ENCODE data around the gene EXOC3L1. TPM values are rescaled to one million over a fixed set of nuclear protein-coding genes. Genes with fewer than 3 reads are reported as not detected.

EXOC3L1 gene
- total and polyA plus RNA-seq, 2 donors (not counting 1 experiment from before 2014, with no cell fraction given): 0.09 to 0.33 TPM

DNA sequence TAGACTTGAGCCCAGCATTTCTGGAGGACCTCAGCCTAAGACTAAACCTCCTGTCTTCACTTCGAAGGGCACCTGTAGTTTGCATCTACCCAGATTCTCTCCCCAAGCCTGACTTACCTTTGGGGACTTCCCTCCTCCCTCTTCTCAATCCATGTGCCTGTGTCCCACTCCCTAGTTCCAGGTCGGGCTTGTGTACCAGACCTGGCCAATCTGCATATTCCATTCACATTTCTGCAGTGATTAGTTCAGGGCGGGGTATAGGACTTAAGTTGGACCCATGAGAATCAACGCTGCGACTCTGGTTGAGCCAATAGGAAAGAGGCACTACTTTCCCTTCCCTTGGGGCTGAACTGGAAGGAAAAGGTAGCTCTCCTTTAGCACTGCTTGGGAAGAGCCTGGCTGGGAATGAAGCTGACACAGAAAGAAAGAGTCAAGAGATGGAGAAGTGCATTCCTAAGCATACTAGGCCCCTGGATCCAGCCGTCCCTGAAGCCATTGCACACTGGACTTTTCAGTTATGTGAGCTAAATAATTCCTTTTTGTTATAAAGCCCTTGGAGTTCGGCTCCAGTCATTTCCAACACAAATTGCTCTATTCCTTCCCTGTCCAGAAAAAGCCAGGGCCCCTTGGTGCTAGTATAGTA, 32.7 kb downstream of the EXOC3L1 start:
- H3K9ac ChIP-seq (ENCODE audit: insufficient read depth, low read length): no peak overlapping the region
- peaks cover 3% of the 10 kb centered on the region for H3K36me3 ChIP-seq (ENCODE audit: control insufficient read depth, insufficient read depth, low read length)
- no peaks in the 10 kb centered on the region for H3K27me3 ChIP-seq (ENCODE audit: control insufficient read depth, insufficient read depth, low read length)
- H3K4me1 ChIP-seq (ENCODE audit: control insufficient read depth, extremely low read depth, insufficient read depth, low read length): peaks cover 4% of the 10 kb centered on the region
- H3K79me2 ChIP-seq (ENCODE audit: control insufficient read depth, insufficient read depth, low read length): no peaks in the 10 kb centered on the region
- no peak overlapping the region for H3K4me3 ChIP-seq (replicated peaks in 1 of 4; ENCODE audit: control extremely low read depth in 1 of 4, insufficient read depth in 1 of 4, low read depth in 3 of 4, low read length in 4 of 4)
- no peak for DNase-seq (ENCODE audit: low read depth in 2 of 2)
- H3K9me3 ChIP-seq (ENCODE audit: control insufficient read depth, insufficient read depth, low read depth, low read length): no peaks in the 10 kb centered on the region
- H2AFZ ChIP-seq (ENCODE audit: low read length): no peak overlapping the region
- no peak overlapping the region for H3K4me2 ChIP-seq (ENCODE audit: extremely low read depth, insufficient read depth, low read length)
- H3K27ac ChIP-seq (ENCODE audit: insufficient read depth, low read length): no peak overlapping the region
- no peaks in the 10 kb centered on the region for H4K20me1 ChIP-seq (ENCODE audit: control insufficient read depth, extremely low read depth, insufficient read depth, low read length)
- no peak for TF ChIP-seq EZH2 (IDR thresholded peaks at IDR 0.05; ENCODE audit: low read length, missing control alignments)
- TF ChIP-seq, protein P1, sequence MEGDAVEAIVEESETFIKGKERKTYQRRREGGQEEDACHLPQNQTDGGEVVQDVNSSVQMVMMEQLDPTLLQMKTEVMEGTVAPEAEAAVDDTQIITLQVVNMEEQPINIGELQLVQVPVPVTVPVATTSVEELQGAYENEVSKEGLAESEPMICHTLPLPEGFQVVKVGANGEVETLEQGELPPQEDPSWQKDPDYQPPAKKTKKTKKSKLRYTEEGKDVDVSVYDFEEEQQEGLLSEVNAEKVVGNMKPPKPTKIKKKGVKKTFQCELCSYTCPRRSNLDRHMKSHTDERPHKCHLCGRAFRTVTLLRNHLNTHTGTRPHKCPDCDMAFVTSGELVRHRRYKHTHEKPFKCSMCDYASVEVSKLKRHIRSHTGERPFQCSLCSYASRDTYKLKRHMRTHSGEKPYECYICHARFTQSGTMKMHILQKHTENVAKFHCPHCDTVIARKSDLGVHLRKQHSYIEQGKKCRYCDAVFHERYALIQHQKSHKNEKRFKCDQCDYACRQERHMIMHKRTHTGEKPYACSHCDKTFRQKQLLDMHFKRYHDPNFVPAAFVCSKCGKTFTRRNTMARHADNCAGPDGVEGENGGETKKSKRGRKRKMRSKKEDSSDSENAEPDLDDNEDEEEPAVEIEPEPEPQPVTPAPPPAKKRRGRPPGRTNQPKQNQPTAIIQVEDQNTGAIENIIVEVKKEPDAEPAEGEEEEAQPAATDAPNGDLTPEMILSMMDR (conservative IDR thresholded peaks at IDR 0.05 in 1 of 2, IDR thresholded peaks at IDR 0.05 in 1 of 2; ENCODE audit: low read depth in 1 of 2, low read length in 2 of 2): no peak

DNA sequence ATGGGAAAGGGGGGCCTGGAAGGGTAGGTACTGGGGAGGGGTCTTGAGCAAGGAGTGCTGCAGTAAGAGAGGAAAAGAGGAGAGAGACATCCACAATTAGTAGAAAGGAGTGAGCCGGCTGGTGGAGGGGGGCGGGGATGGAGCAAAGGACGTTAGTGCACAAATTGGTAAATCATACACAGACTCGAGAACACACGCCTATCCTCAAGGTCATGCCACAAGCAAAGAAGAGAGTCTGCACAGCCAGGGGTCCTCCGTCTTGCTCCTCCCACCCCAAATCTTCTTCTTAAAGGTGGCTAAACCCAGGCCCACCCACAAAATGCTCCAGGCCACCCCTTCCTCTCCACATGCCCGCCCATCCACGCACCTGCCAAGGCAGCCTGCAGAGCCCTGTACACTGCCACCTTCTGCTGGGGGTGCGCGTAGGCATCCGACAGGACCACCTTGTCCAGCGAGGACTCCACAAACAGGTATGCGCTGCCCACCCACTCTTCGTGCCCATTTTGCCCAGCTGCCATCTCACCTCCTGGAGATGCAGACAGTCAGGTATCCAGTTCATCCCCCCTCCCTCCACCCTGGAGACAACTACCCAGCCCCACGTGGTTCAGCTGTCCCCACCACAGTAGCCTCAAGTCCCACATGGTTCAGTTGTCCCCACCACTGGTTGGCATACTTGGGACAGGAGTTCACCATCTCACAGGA, 33.6 kb downstream of the EXOC3L1 start:
- Histone ChIP-seq H3K9me3 (ENCODE audit: control insufficient read depth, insufficient read depth, low read depth, low read length) (no peaks in the 10 kb centered on the region), H3K79me2 (ENCODE audit: control insufficient read depth, insufficient read depth, low read length) (no peaks in the 10 kb centered on the region), H3K9ac (ENCODE audit: insufficient read depth, low read length) (no peak overlapping the region), H2AFZ (ENCODE audit: low read length) (no peak overlapping the region), H3K36me3 (ENCODE audit: control insufficient read depth, insufficient read depth, low read length) (no peaks in the 10 kb centered on the region), H3K4me2 (ENCODE audit: extremely low read depth, insufficient read depth, low read length) (no peak overlapping the region), H3K27ac (ENCODE audit: insufficient read depth, low read length) (no peak overlapping the region), H3K27me3 (ENCODE audit: control insufficient read depth, insufficient read depth, low read length) (no peaks in the 10 kb centered on the region), H3K4me1 (ENCODE audit: control insufficient read depth, extremely low read depth, insufficient read depth, low read length) (no peaks in the 10 kb centered on the region), H3K4me3 (replicated peaks in 1 of 4; ENCODE audit: control extremely low read depth in 1 of 4, insufficient read depth in 1 of 4, low read depth in 3 of 4, low read length in 4 of 4) (no peak overlapping the region), H4K20me1 (ENCODE audit: control insufficient read depth, extremely low read depth, insufficient read depth, low read length) (no peaks in the 10 kb centered on the region)
- no peak for TF ChIP-seq EZH2 (IDR thresholded peaks at IDR 0.05; ENCODE audit: low read length, missing control alignments)
- TF ChIP-seq, protein P1 (conservative IDR thresholded peaks at IDR 0.05 in 1 of 2, IDR thresholded peaks at IDR 0.05 in 1 of 2; ENCODE audit: low read depth in 1 of 2, low read length in 2 of 2): no peak
- DNase-seq (ENCODE audit: low read depth in 2 of 2): no peak

DNA sequence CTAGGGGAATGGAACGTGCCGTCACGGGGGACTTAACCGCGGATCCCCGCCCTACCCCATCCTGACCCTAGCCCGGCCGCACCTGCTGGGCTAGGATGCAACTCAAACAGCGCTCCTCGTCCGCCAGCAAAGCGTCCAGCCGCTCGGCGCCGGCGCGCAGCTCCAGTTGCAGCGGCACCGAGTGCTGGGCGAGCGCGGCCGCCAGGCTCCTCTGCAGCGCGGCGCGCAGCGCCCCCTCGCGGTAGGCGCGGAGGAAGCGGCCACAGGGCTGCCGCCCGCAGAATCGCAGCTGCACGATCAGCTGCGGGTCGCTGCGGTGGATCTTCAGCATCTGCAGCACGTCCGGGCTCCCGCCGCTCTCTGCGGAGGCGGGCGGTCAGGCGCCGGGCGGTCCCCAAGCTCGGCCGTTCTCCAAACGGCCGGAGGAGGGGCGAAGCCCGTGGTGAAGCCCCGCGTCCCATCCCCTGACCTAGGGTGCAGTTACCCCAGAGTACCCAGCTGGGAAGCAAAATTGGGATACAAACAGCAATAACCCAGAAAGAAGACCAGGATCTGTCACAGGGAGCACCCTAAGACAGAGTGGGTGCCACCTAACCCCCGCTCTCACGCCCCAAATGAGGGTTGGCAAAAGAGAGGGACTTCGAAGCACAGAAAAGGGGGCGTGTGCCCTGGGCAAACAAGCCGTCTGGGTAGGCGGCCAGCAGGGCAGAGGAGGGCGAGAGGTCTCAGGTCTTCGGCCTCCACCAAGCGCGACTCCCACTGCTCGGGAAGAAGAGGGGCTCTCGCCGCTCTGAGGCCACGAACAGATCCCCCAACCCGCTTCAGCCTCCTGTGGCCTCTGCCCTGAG, 34.4 kb downstream of the EXOC3L1 start:
- no peak overlapping the region for H3K9ac ChIP-seq (ENCODE audit: insufficient read depth, low read length)
- H3K4me2 ChIP-seq (ENCODE audit: extremely low read depth, insufficient read depth, low read length): peak overlapping the region; percentile 40
- H3K4me3 ChIP-seq (replicated peaks in 1 of 4; ENCODE audit: control extremely low read depth in 1 of 4, insufficient read depth in 1 of 4, low read depth in 3 of 4, low read length in 4 of 4): peak overlapping the region in 1 of 4 experiments; percentile 35
- H4K20me1 ChIP-seq (ENCODE audit: control insufficient read depth, extremely low read depth, insufficient read depth, low read length): no peaks in the 10 kb centered on the region
- H3K4me1 ChIP-seq (ENCODE audit: control insufficient read depth, extremely low read depth, insufficient read depth, low read length): peaks cover 2% of the 10 kb centered on the region
- no peaks in the 10 kb centered on the region for H3K79me2 ChIP-seq (ENCODE audit: control insufficient read depth, insufficient read depth, low read length)
- no peak overlapping the region for H2AFZ ChIP-seq (ENCODE audit: low read length)
- no peaks in the 10 kb centered on the region for H3K36me3 ChIP-seq (ENCODE audit: control insufficient read depth, insufficient read depth, low read length)
- no peak for TF ChIP-seq EZH2 (IDR thresholded peaks at IDR 0.05; ENCODE audit: low read length, missing control alignments)
- TF ChIP-seq, protein P1 (conservative IDR thresholded peaks at IDR 0.05 in 1 of 2, IDR thresholded peaks at IDR 0.05 in 1 of 2; ENCODE audit: low read depth in 1 of 2, low read length in 2 of 2): peak; percentile 61 to 85
- H3K27me3 ChIP-seq (ENCODE audit: control insufficient read depth, insufficient read depth, low read length): no peaks in the 10 kb centered on the region
- no peaks in the 10 kb centered on the region for H3K9me3 ChIP-seq (ENCODE audit: control insufficient read depth, insufficient read depth, low read depth, low read length)
- peak; percentile 61 to 72 for DNase-seq (ENCODE audit: low read depth in 2 of 2)
- no peak overlapping the region for H3K27ac ChIP-seq (ENCODE audit: insufficient read depth, low read length)

All from fibroblast of lung (primary cell).